Gastrocnemius medialis (tissue), 4 donors: ENCODE data around the gene AK1. TPM values are rescaled to one million over a fixed set of nuclear protein-coding genes. Genes with fewer than 3 reads are reported as not detected.

Experiments used
- ATAC-seq, 2 donors: fragments of 150-250 bp; one replicate each; pipeline ENCODE4 v1.9.1; 2016
- DNase-seq, 2 donors: peaks; one replicate each; pipeline ENCODE4 v3.0.0-alpha.2; 2019
- H3K27ac ChIP-seq, 4 donors: fragments of 200-600 bp; sonication (generic); 1 replicate in 1 of 4; 2 replicates in 3 of 4; pipeline ENCODE4 v1.5.1; 2016 to 2018; ENCODE audit warnings: mild to moderate bottlenecking in 2 of 4, moderate library complexity in 1 of 4
- H3K27me3 ChIP-seq, 3 donors: fragments of 200-600 bp; sonication (generic) in 2 of 3; 1 replicate in 1 of 3; 2 replicates in 2 of 3; pipeline versions ENCODE4 v1.5.1 to v1.6.0; 2016 to 2019; ENCODE audit warnings: mild to moderate bottlenecking in 1 of 3, moderate library complexity in 1 of 3
- H3K36me3 ChIP-seq, 2 donors: fragments of 200-600 bp; sonication (generic) in 1 of 2; one replicate each; pipeline ENCODE4 v1.5.1; 2017 to 2018
- H3K4me1 ChIP-seq, 2 donors: fragments of 200-600 bp; sonication (generic) in 1 of 2; one replicate each; pipeline ENCODE4 v1.5.1; 2016 to 2017; ENCODE audit warnings: mild to moderate bottlenecking in 2 of 2
- H3K4me3 ChIP-seq, 4 donors: fragments of 200-600 bp; sonication (generic) in 3 of 4; 1 replicate in 1 of 4; 2 replicates in 3 of 4; pipeline ENCODE4 v1.5.1; 2016 to 2019; ENCODE audit warnings: mild to moderate bottlenecking in 2 of 4
- H3K9me3 ChIP-seq, 3 donors: fragments of 200-600 bp; sonication (generic) in 2 of 3; 1 replicate in 1 of 3; 2 replicates in 2 of 3; pipeline ENCODE4 v1.5.1; 2016 to 2019
- CTCF ChIP-seq, 5 experiments: fragments of 450-650 bp in 3 of 5; fragments of 200-600 bp in 2 of 5; sonication (generic) in 2 of 5; IDR thresholded peaks in 4 of 5; conservative IDR thresholded peaks in 1 of 5; 1 replicate in 4 of 5; 2 replicates in 1 of 5; pipeline ENCODE4 v1.5.1; 2016 to 2019; ENCODE audit warnings: antibody characterized with exemption in 5 of 5, mild to moderate bottlenecking in 3 of 5, moderate library complexity in 3 of 5
- POLR2A ChIP-seq, 2 donors: fragments of 450-650 bp; IDR thresholded peaks; one replicate each; pipeline ENCODE4 v1.6.1; 2017; ENCODE audit warnings: antibody characterized with exemption in 2 of 2, mild to moderate bottlenecking in 2 of 2, moderate library complexity in 2 of 2
- in situ Hi-C, 4 donors: fragments of 200-750 bp; cut with MboI; loops; one replicate each; pipeline versions ENCODE4 v1.15.0 to v1.8.0; 2017; ENCODE audit warnings: low sequenced_read_pairs in 4 of 4
- intact Hi-C: fragments of 100-400 bp; cut with DNase I; formaldehyde crosslinking; loops from one replicate; pipeline ENCODE4 v1.15.1; 2023; ENCODE audit warnings: low total_unique reads
- total RNA-seq, 4 donors: library from RNA; depleted of rRNA; stranded (reverse); fragments of >200 nt; gene quantifications; one replicate each; pipeline versions ENCODE4 v1.1.0 to v1.2.3, GENCODE V29; 2016

Gene AK1
- total RNA-seq, 4 donors from 2014 or later = 240 to 489 (median 359) TPM

- TF ChIP-seq POLR2A (IDR thresholded peaks at IDR 0.05) = no peak
- no peak for TF ChIP-seq CTCF (IDR thresholded peaks at IDR 0.05 in 4 of 5, conservative IDR thresholded peaks at IDR 0.05 in 1 of 5)
- no peak for ATAC-seq
- no peaks in the 10 kb centered on the region for H3K36me3 ChIP-seq
- no peak for DNase-seq
- no peak overlapping the region for H3K4me3 ChIP-seq
- intact Hi-C loops (loop anchor here (1.0 to 10.0 kb wide), 3 partner anchors 185 to 416 kb away; partner anchors contain the start of gene TOR2A), in situ Hi-C loops (loop anchor here (5.0 to 25.0 kb wide), 4 partner anchors 186 to 683 kb away; partner anchors contain the start of gene TOR2A (in 1 of the 4))
- no peaks in the 10 kb centered on the region for H3K9me3 ChIP-seq
- peaks cover 0 to 9% (median 0%) of the 10 kb centered on the region in 3 donors for H3K27me3 ChIP-seq
- peaks cover 18 to 24% of the 10 kb centered on the region in 2 donors for H3K4me1 ChIP-seq
- no peak overlapping the region for H3K27ac ChIP-seq
Measured at GRCh38 chr9:127920794-127921193, 43.3 kb upstream of the AK1 start.

- ATAC-seq (peak; percentile 46 to 56), DNase-seq (peak; percentile 69 to 90)
- H3K27ac ChIP-seq = peak overlapping the region; percentile 12 to 82 (median 46)
- intact Hi-C loops = loop anchor here (1.0 to 10.0 kb wide), 3 partner anchors 132 to 695 kb away; partner anchors contain the start of gene CDK9
- no peaks in the 10 kb centered on the region for H3K36me3 ChIP-seq
- peaks cover 28 to 29% of the 10 kb centered on the region in 2 donors for H3K4me1 ChIP-seq
- no peak for TF ChIP-seq POLR2A (IDR thresholded peaks at IDR 0.05)
- no peak for TF ChIP-seq CTCF (IDR thresholded peaks at IDR 0.05 in 4 of 5, conservative IDR thresholded peaks at IDR 0.05 in 1 of 5)
- in situ Hi-C loops = loop anchor here in 1 of 4 donors (25.0 kb wide), 1 partner anchor 682 kb away; no protein-coding TSS in a partner anchor
- no peak overlapping the region for H3K4me3 ChIP-seq
- H3K27me3 ChIP-seq = no peaks in the 10 kb centered on the region
- H3K9me3 ChIP-seq = no peaks in the 10 kb centered on the region
Measured at GRCh38 chr9:127919253-127919815, 41.9 kb upstream of the AK1 start.

DNA sequence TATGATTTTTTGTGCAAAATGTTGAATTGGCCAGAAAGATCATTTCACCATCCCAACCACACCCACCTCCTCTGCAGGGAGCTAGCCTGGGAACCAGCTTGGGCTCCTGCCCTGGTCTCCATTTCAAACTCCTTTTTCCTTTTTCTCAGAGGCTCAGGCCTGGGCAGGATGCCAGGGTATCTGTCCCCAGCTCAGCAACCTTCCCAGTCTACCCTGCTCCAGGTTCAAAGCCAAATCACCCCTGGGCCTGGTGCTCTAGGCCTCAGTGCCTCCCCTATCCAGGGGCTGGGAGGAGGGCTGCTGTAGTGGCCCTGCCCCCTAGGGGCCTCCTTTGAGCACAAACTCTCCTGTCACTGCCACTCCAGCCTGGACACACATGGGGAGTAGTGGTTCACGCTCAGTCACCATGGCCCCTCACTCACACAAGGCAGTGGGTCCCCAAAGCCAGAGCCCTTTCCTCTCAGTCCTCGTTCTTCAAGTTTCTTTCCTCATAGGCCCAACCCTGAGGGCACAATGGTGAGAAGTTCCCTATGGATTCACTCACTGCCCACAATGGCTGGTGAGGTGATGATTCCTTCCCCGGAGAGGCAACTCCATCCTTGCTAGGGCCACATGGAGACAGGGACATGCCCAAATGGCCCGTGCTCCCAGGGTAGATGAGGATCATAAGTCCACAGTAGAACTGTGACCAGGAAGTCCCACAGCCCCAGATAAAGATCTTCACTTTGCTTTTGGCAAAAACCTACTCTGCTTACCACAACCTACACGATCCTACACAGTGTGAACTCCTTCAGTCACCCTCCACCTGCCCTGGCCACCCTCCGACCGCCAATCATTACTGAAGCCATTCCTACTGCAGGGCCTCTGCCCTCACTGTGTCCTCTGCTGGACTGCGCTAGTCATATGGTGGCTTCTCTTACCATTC lies 41.0 kb upstream of the AK1 start:
- in situ Hi-C loops (loop anchor here in 1 of 4 donors (25.0 kb wide), 1 partner anchor 681 kb away; no protein-coding TSS in a partner anchor), intact Hi-C loops (loop anchor here (1.0 to 10.0 kb wide), 3 partner anchors 131 to 694 kb away; partner anchors contain the start of gene CDK9)
- ATAC-seq (no peak), DNase-seq (peak in 1 of 2 donors; percentile 50)
- no peaks in the 10 kb centered on the region for H3K27me3 ChIP-seq
- H3K9me3 ChIP-seq = no peaks in the 10 kb centered on the region
- no peak overlapping the region for H3K4me3 ChIP-seq
- H3K27ac ChIP-seq = peak overlapping the region; percentile 12 to 82 (median 46)
- peaks cover 0 to 5% of the 10 kb centered on the region in 2 donors for H3K36me3 ChIP-seq
- H3K4me1 ChIP-seq = peaks cover 28 to 29% of the 10 kb centered on the region in 2 donors
- TF ChIP-seq CTCF (IDR thresholded peaks at IDR 0.05 in 4 of 5, conservative IDR thresholded peaks at IDR 0.05 in 1 of 5) = no peak
- no peak for TF ChIP-seq POLR2A (IDR thresholded peaks at IDR 0.05)

- no peak for DNase-seq
- Histone ChIP-seq H3K4me1 (peaks cover 28 to 29% of the 10 kb centered on the region in 2 donors), H3K27me3 (no peaks in the 10 kb centered on the region), H3K36me3 (peaks cover 0 to 11% of the 10 kb centered on the region in 2 donors), H3K27ac (peak overlapping the region; percentile 55 to 82 (median 64)), H3K4me3 (peak overlapping the region in 1 of 4 donors; percentile 47), H3K9me3 (no peaks in the 10 kb centered on the region)
- intact Hi-C loops (loop anchor here (1.0 to 10.0 kb wide), 6 partner anchors 20 to 693 kb away; partner anchors contain the start of genes AK1, CDK9, FPGS and TOR2A), in situ Hi-C loops (loop anchor here in 1 of 4 donors (25.0 kb wide), 1 partner anchor 680 kb away; no protein-coding TSS in a partner anchor)
- TF ChIP-seq CTCF (IDR thresholded peaks at IDR 0.05 in 4 of 5, conservative IDR thresholded peaks at IDR 0.05 in 1 of 5) (no peak), POLR2A (IDR thresholded peaks at IDR 0.05) (no peak)
- no peak for ATAC-seq
Measured at GRCh38 chr9:127917603-127918002, 40.1 kb upstream of the AK1 start.
